Keratinocyte (primary cell): ENCODE results near the gene CFAP20DC. TPM values are rescaled to one million over a fixed set of nuclear protein-coding genes. Genes with fewer than 3 reads are reported as not detected.
A peak's percentile ranks its signal among the peaks of the same experiment; 100 is the strongest.

Source experiments
- DNase-seq: peaks from one replicate; pipeline ENCODE4 v3.0.0-alpha.2; 2011; ENCODE audit warnings: low read depth, missing footprints, low spot score
- FAIRE-seq: peaks from 2 replicates; lab custom pipeline; 2011; peaks lifted over from hg19 to GRCh38; lab: Jason Lieb, UNC
- H2AFZ ChIP-seq: 2 replicates; pipeline ENCODE4 v1.6.0; 2012; ENCODE audit warnings: low read length, control low read depth, inconsistent platforms; ENCODE audit not compliant: control insufficient read depth
- H3K27ac ChIP-seq: 2 replicates; pipeline ENCODE4 v1.5.1; 2011; ENCODE audit warnings: low read length; ENCODE audit not compliant: control insufficient read depth, insufficient read depth
- H3K27me3 ChIP-seq: 3 replicates; pipeline ENCODE4 v1.6.0; 2011; ENCODE audit warnings: low read length; ENCODE audit not compliant: control insufficient read depth, insufficient read depth; ENCODE audit errors: extremely low read depth
- H3K36me3 ChIP-seq, 2 experiments: 2 replicates in 1 of 2; 3 replicates in 1 of 2; pipeline ENCODE4 v1.5.1; 2011; ENCODE audit warnings: low read length in 2 of 2, mild to moderate bottlenecking in 1 of 2; ENCODE audit not compliant: control insufficient read depth in 2 of 2, insufficient read depth in 2 of 2; ENCODE audit errors: extremely low read depth in 1 of 2
- H3K4me1 ChIP-seq: 3 replicates; pipeline ENCODE4 v1.5.1; 2011; ENCODE audit warnings: low read length; ENCODE audit not compliant: control insufficient read depth, insufficient read depth; ENCODE audit errors: extremely low read depth
- H3K4me2 ChIP-seq: 3 replicates; pipeline ENCODE4 v1.6.0; 2011; ENCODE audit warnings: low read depth, low read length; ENCODE audit not compliant: control insufficient read depth, insufficient read depth; ENCODE audit errors: extremely low read depth
- H3K4me3 ChIP-seq, 3 experiments: fragments of 200-600 bp in 1 of 3; sonication (generic) in 1 of 3; 2 replicates in 2 of 3; 3 replicates in 1 of 3; pipeline ENCODE4 v1.5.1; 2011 to 2016; ENCODE audit warnings: low read length in 3 of 3, mild to moderate bottlenecking in 3 of 3, control low read depth in 2 of 3, inconsistent platforms in 1 of 3, low read depth in 1 of 3, mixed read lengths in 1 of 3, mixed run types in 1 of 3, moderate library complexity in 1 of 3; ENCODE audit not compliant: control insufficient read depth in 2 of 3, insufficient read depth in 2 of 3; ENCODE audit errors: extremely low read depth in 1 of 3
- H3K79me2 ChIP-seq: 2 replicates; pipeline ENCODE4 v1.6.0; 2012; ENCODE audit warnings: low read length; ENCODE audit not compliant: control insufficient read depth, insufficient read depth
- H3K9ac ChIP-seq: 3 replicates; pipeline ENCODE4 v1.6.0; 2011; ENCODE audit warnings: low read length; ENCODE audit not compliant: control insufficient read depth, insufficient read depth; ENCODE audit errors: extremely low read depth
- H3K9me1 ChIP-seq: 3 replicates; pipeline ENCODE4 v1.6.0; 2011; ENCODE audit warnings: low read length; ENCODE audit not compliant: control insufficient read depth, insufficient read depth; ENCODE audit errors: extremely low read depth
- H3K9me3 ChIP-seq: 2 replicates; pipeline ENCODE4 v1.5.1; 2012; ENCODE audit warnings: low read depth, low read length; ENCODE audit not compliant: control insufficient read depth
- H4K20me1 ChIP-seq: 3 replicates; pipeline ENCODE4 v1.6.0; 2011; ENCODE audit warnings: low read length; ENCODE audit not compliant: control insufficient read depth, insufficient read depth; ENCODE audit errors: extremely low read depth
- CTCF ChIP-seq, 3 experiments: IDR thresholded peaks in 1 of 3; conservative IDR thresholded peaks in 1 of 3; optimal IDR thresholded peaks in 1 of 3; 2 replicates in 2 of 3; 3 replicates in 1 of 3; pipeline versions ENCODE3 to v1.5.1; 2011; ENCODE audit warnings: low read length in 3 of 3, mild to moderate bottlenecking in 3 of 3, moderate library complexity in 2 of 3, control low read depth in 1 of 3, inconsistent platforms in 1 of 3; ENCODE audit not compliant: insufficient read depth in 2 of 3; ENCODE audit errors: extremely low read depth in 1 of 3
- EZH2 ChIP-seq: IDR thresholded peaks from one replicate; pipeline ENCODE4 v1.6.1; 2012; ENCODE audit warnings: inconsistent platforms, mild to moderate bottlenecking, low read length, moderate library complexity
- dilution Hi-C: fragments of 300-500 bp; cut with MboI; formaldehyde crosslinking; loops from one replicate; pipeline ENCODE4 v1.7.0; 2020; ENCODE audit warnings: low sequenced_read_pairs; ENCODE audit not compliant: extremely low pct_ligation_motif_present
- polyA plus RNA-seq, 5 experiments: library from polyadenylated mRNA; depleted of rRNA in 3 of 5; stranded (reverse) in 3 of 5; stranded (forward) in 1 of 5; unstranded in 1 of 5; fragments of >200 nt; gene quantifications; 1 replicate in 1 of 5; 2 replicates in 3 of 5; 3 replicates in 1 of 5; pipeline versions ENCODE4 v1.2.1 to v1.2.3, GENCODE V29; 2011 to 2012; ENCODE audit warnings: missing spikeins in 2 of 5, low read depth in 1 of 5, low replicate concordance in 1 of 5

Gene CFAP20DC
- polyA plus RNA-seq, 1 donor (not counting 4 experiments of a cell fraction or from before 2014, with no cell fraction given): 6.3 TPM

DNA sequence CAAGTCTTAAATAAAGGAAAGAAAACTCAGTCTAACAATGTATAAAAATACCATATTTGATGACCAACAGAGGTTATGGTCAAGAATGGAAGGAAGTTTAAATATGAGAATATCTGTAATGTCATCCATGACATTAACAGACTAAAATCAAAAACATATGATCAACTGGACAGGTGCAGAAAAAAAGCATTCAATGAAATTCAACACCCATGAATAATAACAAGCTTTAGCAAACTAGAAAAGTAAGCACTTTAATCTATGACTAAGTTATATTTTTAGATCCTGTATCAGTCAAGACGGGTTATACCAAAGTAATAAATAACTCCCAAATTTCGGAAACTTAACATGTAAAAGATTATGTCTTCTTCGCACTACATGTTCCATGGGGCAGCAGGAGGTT is 61.8 kb downstream of the CFAP20DC start:
- Histone ChIP-seq H3K36me3 (no peaks in the 10 kb centered on the region), H3K4me1 (peaks cover 20% of the 10 kb centered on the region), H3K9me3 (no peaks in the 10 kb centered on the region), H3K4me3 (no peak overlapping the region), H3K27me3 (no peaks in the 10 kb centered on the region), H3K79me2 (no peaks in the 10 kb centered on the region), H3K4me2 (no peak overlapping the region), H3K9me1 (no peaks in the 10 kb centered on the region), H2AFZ (peak overlapping the region; percentile 45), H3K27ac (no peak overlapping the region), H3K9ac (no peak overlapping the region), H4K20me1 (no peaks in the 10 kb centered on the region)
- DNase-seq: no peak
- FAIRE-seq: peak; percentile 32
- TF ChIP-seq EZH2 (no peak), CTCF (optimal IDR thresholded peaks at IDR 0.05 in 1 of 3, IDR thresholded peaks at IDR 0.05 in 1 of 3, conservative IDR thresholded peaks at IDR 0.05 in 1 of 3; ENCODE audit: extremely low read depth in 1 of 3, insufficient read depth in 2 of 3, low read length in 3 of 3) (no peak)
- dilution Hi-C loops: no loop called here

DNA sequence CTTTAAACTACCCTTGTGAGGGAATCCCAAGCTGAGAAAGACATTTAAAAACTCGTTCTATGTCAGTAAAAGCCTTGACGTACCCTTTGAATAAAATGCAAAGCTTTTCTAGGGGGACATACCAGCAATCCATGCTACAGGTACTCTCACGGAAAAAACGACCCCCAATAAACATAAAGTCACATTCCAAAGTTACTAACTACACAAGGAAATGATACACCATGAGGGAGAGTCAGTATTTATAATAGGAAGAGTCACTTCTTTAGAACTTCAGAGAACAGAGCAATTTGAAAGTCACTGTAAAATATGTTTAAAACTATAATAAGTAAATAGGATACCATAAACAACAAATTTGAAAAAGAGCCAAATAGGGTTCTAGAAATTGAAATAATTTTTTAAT is 63.2 kb downstream of the CFAP20DC start:
- no peak for FAIRE-seq
- TF ChIP-seq EZH2 (no peak), CTCF (optimal IDR thresholded peaks at IDR 0.05 in 1 of 3, IDR thresholded peaks at IDR 0.05 in 1 of 3, conservative IDR thresholded peaks at IDR 0.05 in 1 of 3; ENCODE audit: extremely low read depth in 1 of 3, insufficient read depth in 2 of 3, low read length in 3 of 3) (no peak)

More for the DNA sequence above, 63.2 kb downstream of the CFAP20DC start:
- H2AFZ ChIP-seq: no peak overlapping the region
- no peaks in the 10 kb centered on the region for H3K27me3 ChIP-seq
- no peaks in the 10 kb centered on the region for H3K79me2 ChIP-seq
- no peaks in the 10 kb centered on the region for H4K20me1 ChIP-seq
- no peaks in the 10 kb centered on the region for H3K9me1 ChIP-seq
- H3K9me3 ChIP-seq: no peaks in the 10 kb centered on the region
- no peak overlapping the region for H3K27ac ChIP-seq
- dilution Hi-C loops: no loop called here
- H3K9ac ChIP-seq: no peak overlapping the region
- no peak overlapping the region for H3K4me2 ChIP-seq
- no peaks in the 10 kb centered on the region for H3K36me3 ChIP-seq
- DNase-seq: no peak
- H3K4me3 ChIP-seq: no peak overlapping the region
- peaks cover 20% of the 10 kb centered on the region for H3K4me1 ChIP-seq
